Activated naive CD8-positive, alpha-beta T cell treated with anti-CD3 and anti-CD28 coated beads, Interleukin-2, amount 50 U/mL, for 16 hours (primary cell): ENCODE measurements around the gene FRMD3.
"Not testable (repeated sequence)": the region's sequence is repeated elsewhere in the genome, so short reads cannot be mapped to it uniquely, and the experiment has no call there.

Experiments used
- DNase-seq: peaks from one replicate; pipeline ENCODE4 v3.0.0-alpha.2; 2020; ENCODE audit warnings: low read depth, low spot score

The FRMD3 gene

DNA sequence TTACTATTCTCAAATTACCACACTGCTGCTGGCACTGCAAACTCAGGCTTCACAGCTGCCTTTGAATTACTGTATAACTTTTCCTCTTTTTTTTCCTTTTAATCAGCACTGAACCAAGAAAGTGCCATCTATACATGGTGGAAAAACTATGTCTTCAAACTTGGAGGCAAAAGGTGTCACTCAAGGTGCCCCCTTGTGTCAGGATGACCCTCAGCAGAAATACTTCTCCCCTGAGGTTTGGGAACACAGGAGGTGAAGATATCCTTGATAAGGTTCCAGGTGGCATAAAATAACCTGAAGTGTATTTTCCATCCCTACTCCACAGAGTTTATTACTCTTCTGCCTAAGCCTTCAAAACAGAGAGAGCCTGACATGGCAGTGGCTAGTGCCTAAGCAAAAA is 14.5 kb downstream of the FRMD3 start:
- no peak for DNase-seq

DNA sequence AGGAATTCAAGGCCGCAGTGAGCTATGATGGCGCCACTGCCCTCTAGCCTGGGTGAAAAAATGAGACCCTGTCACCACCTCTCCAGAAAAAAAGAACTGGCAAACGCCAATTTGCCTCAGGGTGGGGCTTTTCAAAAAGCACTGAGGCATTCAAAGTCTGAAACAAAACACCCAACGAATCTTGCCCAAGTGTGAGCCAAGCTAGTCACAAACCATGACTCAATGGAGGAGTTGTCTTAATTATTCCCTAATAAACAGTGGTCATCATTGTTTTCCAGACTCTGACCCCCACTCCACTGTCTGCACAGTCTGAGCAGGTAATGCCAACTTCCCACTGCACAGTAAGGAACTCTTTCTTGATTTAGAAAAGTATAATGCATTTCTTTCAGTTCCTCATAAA is 16.8 kb downstream of the FRMD3 start:
- DNase-seq, result no peak

DNA sequence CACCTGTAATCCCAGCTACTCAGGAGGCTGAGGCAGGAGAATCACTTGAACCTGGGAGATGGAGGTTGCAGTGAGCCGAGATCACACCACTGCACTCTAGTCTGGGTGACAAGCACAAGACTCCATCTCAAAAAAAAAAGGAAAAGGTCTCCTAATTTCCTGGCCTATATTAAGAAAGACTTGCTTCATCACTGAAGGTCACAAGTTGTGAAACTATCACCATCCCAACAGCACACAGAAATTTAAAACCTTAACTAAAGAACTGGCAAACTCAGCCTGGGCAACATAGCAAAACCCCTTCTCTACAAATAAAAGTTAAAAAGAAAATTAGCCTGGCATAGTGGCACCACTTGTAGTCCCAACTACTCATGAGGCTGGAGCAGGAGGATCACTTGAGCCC is 17.2 kb downstream of the FRMD3 start:
- no peak for DNase-seq

DNA sequence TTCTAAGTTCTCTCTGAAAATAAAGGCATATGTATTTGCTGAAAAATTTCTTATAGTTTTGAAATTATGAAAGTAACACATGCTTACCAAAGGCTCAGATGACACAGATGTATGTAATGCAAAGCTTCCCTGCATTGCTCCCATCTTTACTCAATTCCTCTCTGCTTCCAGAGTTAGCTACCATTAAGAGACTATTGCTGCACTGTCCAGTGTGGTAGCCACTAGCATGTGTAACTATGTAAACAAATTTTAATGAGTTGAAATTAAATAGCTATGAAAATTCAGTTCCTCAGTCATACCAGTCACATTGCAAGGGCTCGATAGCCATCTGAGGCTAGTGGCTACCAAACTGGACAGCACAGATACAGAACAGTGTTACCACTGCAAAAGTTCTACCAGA is 17.9 kb downstream of the FRMD3 start:
- DNase-seq, result no peak

DNA sequence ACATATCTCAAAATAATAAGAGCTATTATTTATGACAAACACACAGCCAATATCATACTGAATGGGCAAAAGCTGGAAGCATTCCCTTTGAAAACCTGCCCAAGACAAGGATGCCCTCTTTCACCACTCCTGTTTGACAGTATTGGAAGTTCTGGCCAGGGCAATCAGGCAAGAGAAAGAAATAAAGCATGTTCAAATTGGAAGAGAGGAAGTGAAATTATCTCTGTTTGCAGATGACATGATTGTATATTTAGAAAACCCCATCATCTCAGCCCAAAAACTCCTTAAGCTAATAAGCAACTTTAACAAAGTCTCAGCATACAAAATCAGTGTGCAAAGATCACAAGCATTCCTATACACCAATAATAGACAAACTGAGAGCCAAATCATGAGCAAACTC is 20.2 kb downstream of the FRMD3 start:
- DNase-seq, result not testable (repeated sequence)

DNA sequence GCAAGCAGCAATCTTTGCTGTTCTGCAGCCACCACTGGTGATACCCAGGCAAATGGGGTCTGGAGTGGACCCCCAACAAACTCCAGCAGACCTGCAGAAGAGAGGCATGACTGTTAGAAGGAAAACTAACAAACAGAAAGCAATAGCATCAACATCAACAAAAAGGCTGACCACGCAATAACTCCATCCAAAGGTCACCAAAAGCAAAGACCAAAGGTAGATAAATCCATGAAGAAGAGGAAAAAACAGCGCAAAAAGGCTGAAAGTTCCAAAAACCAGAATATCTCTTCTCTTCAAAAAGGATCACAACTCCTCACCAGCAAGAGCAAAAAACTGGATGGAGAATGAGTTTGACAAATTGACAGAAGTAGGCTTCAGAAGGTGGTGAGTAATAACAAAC is 23.4 kb downstream of the FRMD3 start:
- no peak for DNase-seq

DNA sequence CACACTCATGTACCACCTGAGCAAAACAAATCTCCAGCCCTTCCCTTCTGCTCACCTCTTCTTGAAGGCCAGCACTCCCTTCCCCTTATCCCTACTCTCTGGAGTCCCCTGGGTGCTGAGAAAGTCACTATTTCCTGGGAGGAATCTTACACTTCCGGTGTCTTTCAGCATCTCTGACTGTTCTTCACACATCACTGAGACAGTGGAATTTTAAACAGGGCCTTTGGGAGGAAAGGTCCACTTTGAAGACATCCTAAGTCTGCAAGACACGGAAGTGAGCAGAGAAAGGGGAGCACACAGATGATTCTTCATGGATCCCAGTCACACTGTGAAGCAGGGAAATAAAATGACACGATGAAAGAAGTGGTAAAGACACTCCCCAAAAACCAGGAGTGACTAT is 25.6 kb downstream of the FRMD3 start:
- no peak for DNase-seq

DNA sequence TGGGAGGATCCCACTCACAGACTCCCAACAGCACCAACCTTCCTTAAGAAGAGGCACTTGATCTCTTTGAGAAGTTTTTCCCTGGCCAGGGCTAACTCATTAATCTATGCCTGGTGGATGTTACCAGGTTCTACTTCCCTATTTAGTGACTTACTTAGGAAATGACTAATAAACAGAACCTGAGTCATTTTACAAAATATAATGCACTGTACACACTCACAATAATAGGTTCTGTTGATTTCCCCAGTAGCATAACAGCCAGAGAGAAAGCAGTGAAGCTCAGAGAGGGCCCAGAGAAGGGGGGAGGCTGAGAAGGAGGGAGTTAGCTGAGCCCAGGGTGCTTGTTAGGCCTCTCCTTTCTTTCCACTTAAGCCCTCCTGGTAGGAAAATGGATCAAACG is 27.1 kb downstream of the FRMD3 start:
- no peak for DNase-seq

DNA sequence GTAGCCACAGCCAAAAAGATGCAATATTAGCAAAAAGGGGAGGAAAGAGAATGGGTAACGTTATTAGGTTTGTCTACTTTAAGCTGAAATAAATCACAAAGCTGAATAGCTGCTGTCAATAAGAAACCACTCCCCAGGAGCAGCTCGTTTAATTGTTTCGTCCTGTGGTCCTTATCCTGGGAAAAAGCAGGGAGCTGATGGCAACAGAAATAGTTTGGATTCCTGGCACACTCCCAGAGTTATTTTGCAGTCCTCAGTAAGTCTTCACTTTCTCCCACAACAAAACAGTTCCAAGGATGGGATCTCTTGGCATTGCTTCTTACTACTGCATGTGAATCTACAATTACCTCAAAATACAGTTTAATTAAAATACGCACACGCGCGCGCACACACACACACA is 28.8 kb downstream of the FRMD3 start:
- DNase-seq, result no peak

DNA sequence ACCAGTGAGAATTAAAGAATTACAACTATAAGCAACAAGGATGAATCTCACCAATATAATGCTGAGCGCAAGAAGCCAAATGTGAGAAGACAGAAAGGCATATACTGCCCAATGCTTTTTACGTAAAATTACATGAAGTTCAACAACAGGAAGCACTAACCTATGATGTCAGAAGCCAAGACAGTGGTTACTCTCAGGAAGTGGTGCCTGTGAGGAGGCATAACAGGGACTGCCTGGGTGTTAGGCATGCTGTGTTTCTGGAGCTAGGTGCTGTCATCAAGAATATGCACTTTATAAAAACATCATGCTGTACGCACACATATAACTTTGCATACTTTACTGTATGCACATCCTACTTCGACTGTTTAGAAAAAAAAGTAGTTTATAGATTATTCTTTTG is 30.1 kb downstream of the FRMD3 start:
- no peak for DNase-seq

DNA sequence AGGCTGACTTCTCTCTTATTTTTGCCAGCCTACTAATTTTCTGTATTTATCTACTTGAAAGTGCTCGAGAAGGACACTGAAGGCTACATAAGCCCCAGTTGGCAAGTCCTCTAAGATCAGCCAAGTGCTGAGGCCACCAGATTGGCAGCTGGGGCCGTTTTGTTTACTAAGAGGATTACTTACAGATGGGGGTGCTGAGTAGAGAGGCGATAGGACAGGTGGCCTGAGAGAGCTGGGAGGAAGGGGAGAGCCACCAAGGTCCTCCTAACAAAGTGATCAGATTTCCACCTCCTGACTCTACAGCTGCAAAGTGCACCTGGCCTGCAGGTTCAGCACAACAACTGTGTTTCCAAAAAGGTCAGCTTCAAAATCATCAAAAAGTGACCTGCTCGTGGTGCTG is 32.9 kb downstream of the FRMD3 start:
- DNase-seq, result no peak

DNA sequence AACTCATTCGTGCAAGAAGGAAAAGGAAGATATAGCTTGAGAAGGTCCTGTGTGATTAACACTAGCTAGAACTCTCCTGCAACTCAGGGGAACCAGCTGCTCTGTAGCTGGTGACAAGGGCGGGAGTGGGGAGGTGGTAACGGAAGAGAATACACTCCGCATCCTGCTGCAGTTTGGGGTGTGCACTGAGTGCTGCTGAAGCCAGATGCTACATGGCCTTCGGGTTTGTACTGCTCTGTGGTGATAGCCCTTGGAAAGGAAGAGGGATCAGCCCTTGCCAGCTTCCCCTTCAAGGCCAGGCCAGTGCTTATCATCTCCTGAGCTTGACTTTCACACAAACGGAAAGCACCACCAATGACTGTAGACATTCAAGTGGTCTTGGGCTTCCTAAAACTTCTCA is 34.3 kb downstream of the FRMD3 start:
- DNase-seq, result no peak

DNA sequence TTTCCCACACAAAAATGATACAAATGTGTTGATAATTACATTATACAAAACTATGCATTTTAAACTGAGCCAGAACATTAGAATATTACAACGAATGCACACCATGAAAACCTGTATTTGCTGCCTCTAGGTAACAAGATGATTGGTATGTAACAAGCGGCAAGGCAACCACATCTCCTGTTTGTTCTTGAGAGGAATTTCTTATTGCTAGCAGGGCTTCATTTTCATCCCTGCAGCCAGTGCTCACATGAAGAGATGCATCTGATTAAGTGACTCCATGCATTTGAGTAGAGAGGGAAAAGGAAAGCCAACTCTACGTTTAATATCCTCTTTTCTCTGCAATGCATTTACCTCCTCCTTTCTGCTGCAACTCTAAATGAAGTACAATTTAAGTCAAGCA is 36.6 kb downstream of the FRMD3 start:
- DNase-seq, result no peak

DNA sequence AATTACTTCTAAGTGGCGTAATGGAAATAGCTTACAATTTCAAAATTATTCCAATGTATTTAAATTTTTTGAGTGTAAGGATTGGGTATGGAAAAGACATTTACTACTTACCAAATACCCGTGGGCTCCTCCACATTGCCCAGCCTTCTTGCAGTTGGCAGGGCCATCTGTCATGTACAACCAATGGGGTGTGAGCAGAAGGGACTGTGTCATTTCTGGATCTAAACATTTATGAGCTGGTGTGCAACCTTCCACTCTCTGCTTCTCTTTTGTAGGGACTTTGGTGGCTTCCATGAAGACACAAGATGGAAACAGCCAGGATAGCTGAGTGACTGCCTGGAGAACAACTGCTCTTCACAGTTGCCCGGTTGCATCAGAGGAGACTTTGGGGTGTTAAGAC is 40.8 kb downstream of the FRMD3 start:
- DNase-seq, result no peak

DNA sequence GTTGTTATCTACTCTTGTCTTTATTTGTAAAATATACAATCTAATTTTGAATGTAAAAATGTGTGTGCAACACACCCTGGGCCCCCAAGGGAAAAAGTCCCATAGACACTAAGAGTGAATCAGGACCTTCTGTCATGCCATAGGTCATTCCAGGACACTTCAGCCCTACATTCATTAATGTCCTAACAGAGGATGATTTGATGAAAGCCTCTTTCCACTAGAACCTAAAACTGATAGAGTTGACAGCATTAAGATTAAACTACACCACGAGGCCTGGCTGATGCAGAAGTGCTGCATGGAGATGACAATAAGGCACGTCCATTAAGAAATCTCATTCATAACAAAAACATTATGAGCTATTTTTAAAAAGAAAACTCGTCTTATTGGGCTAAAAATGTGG is 46.2 kb downstream of the FRMD3 start:
- DNase-seq, result no peak

DNA sequence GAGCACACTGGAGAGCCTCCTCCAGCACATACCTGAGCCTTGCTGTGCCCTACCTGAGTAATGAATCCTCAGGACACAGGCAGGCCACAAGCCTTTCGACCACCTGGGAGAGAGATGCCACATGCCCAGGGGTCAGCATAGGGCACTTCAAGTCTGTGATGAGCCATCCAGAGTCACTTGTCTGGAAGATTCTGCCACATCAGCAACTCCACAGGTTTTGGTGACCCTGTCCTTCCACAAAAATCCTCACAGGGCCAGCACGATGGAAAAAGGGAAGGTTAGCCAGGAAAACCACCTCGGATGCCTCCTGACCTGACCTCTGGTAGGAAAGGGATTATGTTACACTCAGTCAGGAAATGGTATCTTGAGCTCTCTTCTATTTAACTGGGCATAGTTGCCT is 46.8 kb downstream of the FRMD3 start:
- no peak for DNase-seq

DNA sequence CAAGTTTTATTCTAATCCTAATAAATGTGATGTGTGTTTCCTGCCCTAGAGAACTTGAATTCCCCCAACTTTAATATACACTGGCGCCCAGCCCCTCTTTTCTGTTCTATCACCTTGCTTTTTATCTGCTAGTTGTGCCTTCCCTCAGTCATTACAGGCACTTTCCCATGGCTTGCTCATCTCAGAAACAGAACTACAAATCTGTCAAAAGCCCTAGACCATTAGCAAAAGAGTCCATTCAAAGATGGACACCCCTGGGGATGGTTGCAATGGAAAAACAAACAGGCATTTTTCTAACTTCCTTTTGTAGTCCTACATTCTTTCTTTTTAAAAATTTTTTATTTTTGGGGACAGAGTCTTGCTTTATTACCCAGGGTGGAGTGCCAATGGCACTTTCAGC is 48.2 kb downstream of the FRMD3 start:
- no peak for DNase-seq

DNA sequence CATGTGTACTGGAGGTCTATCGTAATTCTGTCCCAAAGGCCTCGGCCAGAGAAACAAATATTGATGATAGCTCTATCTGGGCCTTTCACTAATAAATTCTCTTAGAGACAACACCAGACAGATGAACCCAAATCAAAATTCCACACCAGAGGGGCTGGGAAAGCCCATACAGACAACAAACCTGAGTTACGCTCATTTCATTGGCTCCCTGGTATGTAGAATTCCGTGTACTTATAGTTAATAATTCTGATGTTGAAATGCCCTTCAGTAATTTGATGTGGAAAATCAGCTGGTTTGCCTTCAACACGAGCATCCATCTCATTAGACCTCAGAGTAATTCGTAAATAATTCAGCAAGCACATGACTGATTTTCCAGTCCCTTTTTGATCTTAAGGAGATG is 53.2 kb downstream of the FRMD3 start:
- DNase-seq, result no peak

DNA sequence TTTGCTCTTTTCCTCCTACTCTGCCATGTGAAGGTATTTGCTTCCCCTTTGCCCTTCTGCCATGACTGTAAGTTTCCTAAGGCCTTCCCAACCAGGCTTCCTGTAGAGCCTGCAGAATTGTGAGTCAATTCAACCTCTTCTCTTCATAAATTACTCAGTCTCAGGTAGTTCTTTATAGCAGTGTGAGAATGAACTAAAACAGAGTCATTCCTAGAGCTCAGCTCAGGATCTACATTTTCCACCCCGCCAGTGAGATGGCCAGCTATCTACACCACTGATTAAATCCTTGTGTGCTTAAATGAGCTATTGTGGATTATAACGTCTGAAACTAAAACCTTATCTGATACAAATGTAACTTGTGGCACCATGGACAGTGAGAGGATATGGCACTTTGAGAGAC is 55.0 kb downstream of the FRMD3 start:
- DNase-seq, result no peak

DNA sequence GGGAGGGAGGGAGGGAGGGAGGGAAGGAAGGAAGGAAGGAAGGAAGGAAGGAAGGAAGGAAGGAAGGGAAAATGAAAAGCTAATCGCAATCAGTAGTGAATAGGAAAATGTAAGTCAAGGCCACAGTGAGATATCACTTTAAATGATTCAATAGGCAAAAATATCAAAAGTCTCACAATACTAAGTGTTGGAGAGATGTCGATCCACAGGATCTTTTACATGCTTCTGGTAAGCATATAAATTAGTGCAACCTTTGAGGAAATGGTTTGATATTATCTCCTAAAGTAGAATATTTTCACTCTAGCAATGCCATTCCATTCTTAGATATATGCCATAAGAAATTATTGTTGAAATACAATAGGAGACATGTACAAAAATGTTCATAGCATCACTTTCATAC is 58.4 kb downstream of the FRMD3 start:
- DNase-seq, result no peak

DNA sequence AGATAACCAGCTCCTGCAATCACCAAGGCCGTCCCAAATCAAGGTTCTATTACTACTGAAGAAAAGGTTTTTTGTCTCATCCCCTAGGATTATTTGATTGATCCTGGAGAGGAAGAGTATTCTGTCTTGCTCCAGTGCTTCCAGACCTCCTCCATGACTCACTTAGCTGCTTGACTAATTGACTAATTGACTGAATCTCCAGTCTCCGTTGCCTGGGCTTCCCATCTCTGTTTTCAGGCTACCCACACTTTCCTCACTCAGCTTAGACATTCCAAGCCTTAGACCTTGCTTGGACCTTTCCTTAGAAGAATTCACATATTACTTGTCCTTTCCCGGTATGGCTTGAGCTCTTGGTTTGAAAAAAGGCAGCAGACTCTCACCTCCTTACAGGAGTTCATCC is 60.6 kb downstream of the FRMD3 start:
- no peak for DNase-seq

DNA sequence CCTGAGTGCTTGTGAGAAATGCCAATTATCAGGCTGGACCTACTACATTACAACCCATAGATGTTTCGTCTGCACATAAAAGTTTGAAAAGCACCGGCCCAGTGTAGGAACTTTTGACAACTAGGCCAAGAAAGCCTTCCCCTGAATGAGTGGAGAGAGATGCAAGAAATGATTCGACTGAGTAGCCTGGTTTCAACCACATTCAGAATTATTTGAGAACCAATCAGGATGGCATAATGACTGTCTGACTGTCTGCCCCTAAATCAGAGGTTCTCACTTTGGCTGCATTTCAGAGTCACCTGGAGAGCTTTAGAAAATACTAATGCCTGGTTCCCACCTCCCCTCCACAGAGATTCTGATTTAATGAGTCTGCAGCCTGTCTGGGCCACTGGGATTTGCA is 61.1 kb downstream of the FRMD3 start:
- DNase-seq, result no peak

DNA sequence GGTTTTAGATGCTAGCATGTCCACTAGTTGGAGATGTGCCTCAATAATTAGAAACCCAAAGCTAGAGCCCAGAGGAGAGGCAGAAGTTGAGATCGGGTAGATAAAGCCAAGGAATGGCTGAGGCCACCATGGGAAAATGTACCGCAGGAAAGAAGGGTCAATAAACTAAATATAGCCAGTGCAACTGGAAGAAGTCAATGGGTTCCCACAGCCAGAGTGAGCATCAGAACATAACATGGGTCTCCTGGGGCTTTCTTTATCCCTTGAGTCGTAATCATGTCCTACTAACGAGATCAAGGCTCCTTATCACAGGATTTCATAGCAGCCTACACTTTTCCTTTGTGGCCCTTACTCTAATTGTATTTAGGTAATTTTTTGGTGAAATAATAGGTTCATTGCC is 61.7 kb downstream of the FRMD3 start:
- DNase-seq, result no peak

DNA sequence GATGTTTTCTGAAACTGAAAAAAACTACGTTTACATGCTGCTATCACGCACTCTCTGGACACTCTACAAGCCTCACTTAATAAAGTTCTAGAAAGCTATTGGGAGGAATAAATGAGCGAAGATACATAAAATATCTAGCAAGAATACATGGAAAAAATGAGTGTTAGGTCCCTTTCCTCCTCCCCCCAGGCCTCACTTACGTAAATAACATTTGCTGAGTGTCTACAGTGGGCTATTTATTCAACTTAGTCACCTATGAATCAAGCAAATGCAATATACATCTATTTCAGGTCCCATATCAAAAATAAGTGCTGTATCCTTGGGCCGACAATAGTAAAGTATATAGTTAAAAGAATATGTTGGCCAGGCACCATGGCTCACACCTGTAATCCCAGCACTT is 62.5 kb downstream of the FRMD3 start:
- no peak for DNase-seq

DNA sequence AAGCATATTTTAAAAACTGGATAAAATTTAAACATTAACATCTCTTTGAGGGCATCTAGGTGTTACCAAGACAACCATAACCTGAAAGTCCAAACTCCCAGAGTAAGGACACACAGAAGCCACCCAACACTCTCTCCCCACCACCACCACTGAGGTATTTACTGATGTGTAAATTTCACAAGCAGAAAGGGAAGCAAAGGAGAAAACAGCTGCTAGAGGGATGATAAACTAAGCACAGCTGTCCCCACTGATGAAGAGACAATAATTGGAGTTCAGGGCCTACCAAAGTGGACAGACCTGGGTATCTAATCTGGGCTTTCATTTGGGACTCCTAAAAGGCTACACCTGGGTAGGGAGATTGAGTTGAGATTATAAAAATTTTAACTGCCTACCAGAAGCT is 63.6 kb downstream of the FRMD3 start:
- DNase-seq, result no peak
